ENCODE data around the gene SYDE2. TPM values are rescaled to one million over a fixed set of nuclear protein-coding genes. Genes with fewer than 3 reads are reported as not detected.

Gene SYDE2
- total RNA-seq, 1 donor from 2014 or later = 9.3 TPM

GRCh38 chr1:85132078-85132720 lies 68.6 kb downstream of the SYDE2 start:
- no peak for DNase-seq (ENCODE audit: low spot score)

- DNase-seq (ENCODE audit: low spot score) = no peak
Observed at GRCh38 chr1:85128316-85128715, 72.5 kb downstream of the SYDE2 start.

- no peak for DNase-seq (ENCODE audit: low spot score)
Observed at GRCh38 chr1:85125891-85126290, 74.9 kb downstream of the SYDE2 start.

GRCh38 chr1:85124091-85124490 lies 76.7 kb downstream of the SYDE2 start:
- DNase-seq (ENCODE audit: low spot score) = no peak

GRCh38 chr1:85122169-85122568 lies 78.6 kb downstream of the SYDE2 start:
- no peak for DNase-seq (ENCODE audit: low spot score)

GRCh38 chr1:85121744-85122143 lies 79.1 kb downstream of the SYDE2 start:
- no peak for DNase-seq (ENCODE audit: low spot score)

GRCh38 chr1:85118751-85119150 lies 82.1 kb downstream of the SYDE2 start:
- DNase-seq (ENCODE audit: low spot score) = no peak

GRCh38 chr1:85116856-85117255 lies 84.0 kb downstream of the SYDE2 start:
- no peak for DNase-seq (ENCODE audit: low spot score)

GRCh38 chr1:85115933-85116332 lies 84.9 kb downstream of the SYDE2 start:
- no peak for DNase-seq (ENCODE audit: low spot score)

- DNase-seq (ENCODE audit: low spot score) = no peak
Observed at GRCh38 chr1:85111695-85112094, 89.1 kb downstream of the SYDE2 start.

GRCh38 chr1:85109475-85109874 lies 91.3 kb downstream of the SYDE2 start:
- DNase-seq (ENCODE audit: low spot score) = no peak

Small RNA genes within 50 kb of the gene (microRNA-seq; reads per million reads assigned to microRNA genes)
- not detected for gene MIR4423 (ENCODE audit: borderline number of aligned reads)

Other genes starting within 250 kb of the SYDE2 start
- gene MCOLN2, start 203.9 kb downstream of the SYDE2 start, total RNA-seq = 0.29 TPM
- 3.8 TPM for gene MCOLN3, start 152.5 kb downstream of the SYDE2 start, total RNA-seq
- gene C1orf52, start 58.6 kb upstream of the SYDE2 start, total RNA-seq = 18.5 TPM
- 22.2 TPM for gene BCL10, start 75.6 kb upstream of the SYDE2 start, total RNA-seq

Measured in mesenteric fat pad (tissue), 1 donor.